ENCODE data around the gene NEURL3.

DNA sequence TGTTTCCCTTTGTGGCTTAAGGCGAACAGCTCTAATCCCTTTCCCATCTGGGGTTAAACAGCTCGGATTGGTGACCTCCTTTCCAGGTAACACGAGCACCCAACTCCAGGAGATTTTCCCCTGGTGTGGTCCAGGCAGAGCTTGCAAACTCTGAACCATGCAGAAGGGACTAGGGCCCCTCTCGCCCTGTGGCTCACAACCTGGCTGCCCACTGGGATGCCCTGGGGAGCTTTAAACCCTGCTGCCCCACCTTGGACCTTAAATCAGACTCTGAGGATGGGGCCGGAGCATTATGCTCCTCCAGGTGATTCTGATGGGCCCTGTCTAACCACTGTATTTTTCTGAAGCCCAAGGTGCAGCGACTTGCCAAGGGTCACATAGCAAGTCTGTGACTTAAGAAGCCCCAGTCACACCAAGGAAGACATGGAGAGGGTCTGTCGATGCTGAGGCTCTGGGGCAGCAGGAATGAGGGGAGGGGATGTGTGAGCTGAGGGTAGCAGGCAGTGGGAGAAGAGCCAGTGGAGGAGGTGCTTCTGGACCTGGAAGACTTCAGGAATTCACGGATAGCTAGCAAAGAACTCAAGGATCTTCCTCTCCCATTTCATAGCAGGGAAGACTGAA lies 37.3 kb upstream of the NEURL3 start:
- TF ChIP-seq SP1 (IDR thresholded peaks at IDR 0.05) = no peak
- no peak for TF ChIP-seq ELF4 (IDR thresholded peaks at IDR 0.05)
- TF ChIP-seq LEF1 (IDR thresholded peaks at IDR 0.05; ENCODE audit: borderline replicate concordance) = no peak
- TF ChIP-seq BHLHE40 (IDR thresholded peaks at IDR 0.05; ENCODE audit: borderline replicate concordance) = no peak
- no peak for TF ChIP-seq FOXM1 (IDR thresholded peaks at IDR 0.05; ENCODE audit: borderline replicate concordance)
- TF ChIP-seq SUZ12 (IDR thresholded peaks at IDR 0.05) = no peak
- TF ChIP-seq HDGF (IDR thresholded peaks at IDR 0.05; ENCODE audit: borderline replicate concordance) = no peak
- no peak for TF ChIP-seq FOXK2 (IDR thresholded peaks at IDR 0.05)
- TF ChIP-seq FOXA1 (IDR thresholded peaks at IDR 0.05) = no peak
- no peak for TF ChIP-seq ZNF384 (IDR thresholded peaks at IDR 0.05)
- no peak for TF ChIP-seq CTBP1 (IDR thresholded peaks at IDR 0.05; ENCODE audit: borderline replicate concordance)
